ENCODE measurements around the gene LMO7. TPM values are rescaled to one million over a fixed set of nuclear protein-coding genes. Genes with fewer than 3 reads are reported as not detected.

Gene LMO7
- total and polyA plus RNA-seq, 2 of the 8 experiments (the other 6 are each of a cell fraction or from before 2014, with no cell fraction given): 8.1 to 28.3 TPM

DNA sequence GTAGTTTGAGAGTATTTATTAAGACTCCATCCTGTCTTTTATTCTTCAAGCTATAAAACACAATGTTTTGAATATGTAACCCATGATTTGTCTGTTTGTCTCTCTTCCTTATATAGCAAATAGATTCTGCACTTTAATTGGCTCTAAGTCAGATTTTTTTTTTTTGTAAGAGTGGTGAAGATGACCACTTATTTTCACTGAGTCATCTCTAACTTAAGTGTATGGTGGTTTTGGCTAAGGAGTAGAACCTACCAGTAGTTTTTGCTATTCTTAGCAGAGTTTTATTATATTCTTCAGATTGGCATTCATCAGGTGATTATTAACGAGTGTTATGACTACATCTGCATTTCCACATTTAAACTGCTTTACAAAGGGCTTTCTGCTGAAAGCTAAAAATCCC, 194.7 kb downstream of the LMO7 start:
- H2BK120ac ChIP-seq (replicated peaks; ENCODE audit: low read depth, low read length): no peak overlapping the region
- H3K79me2 ChIP-seq (ENCODE audit: control insufficient read depth in 1 of 2, insufficient read depth in 2 of 2, low read length in 2 of 2): no peaks in the 10 kb centered on the region
- H3K18ac ChIP-seq (ENCODE audit: extremely low read depth, low read length): no peak overlapping the region
- H2AFZ ChIP-seq (ENCODE audit: low read length): no peak overlapping the region
- H3K23me2 ChIP-seq (ENCODE audit: low read depth, low read length): no peaks in the 10 kb centered on the region
- no peaks in the 10 kb centered on the region for H3K27me3 ChIP-seq (replicated peaks in 1 of 4; ENCODE audit: control insufficient read depth in 3 of 4, extremely low read depth in 1 of 4, insufficient read depth in 3 of 4, low read length in 3 of 4)
- no peak overlapping the region for H3K14ac ChIP-seq (ENCODE audit: insufficient read length)
- H3K36me3 ChIP-seq (ENCODE audit: control insufficient read depth in 2 of 4, insufficient read depth in 4 of 4, low read length in 3 of 4): 0 out of 8 replicates have a peak, but pooled peaks cover 0 to 5% (median 0%) of the 10 kb centered on the region in 4 experiments
- no peak overlapping the region for H2BK15ac ChIP-seq (ENCODE audit: low read length)
- H2BK20ac ChIP-seq (ENCODE audit: low read length): no peak overlapping the region
- H3K27ac ChIP-seq (ENCODE audit: low read depth, low read length): no peak overlapping the region
- no peak overlapping the region for H2AK5ac ChIP-seq (ENCODE audit: low read depth, low read length)
- no peak overlapping the region for H2BK5ac ChIP-seq (ENCODE audit: low read depth, low read length)
- no peak overlapping the region for H3K9ac ChIP-seq (replicated peaks in 1 of 4; ENCODE audit: extremely low read depth in 1 of 4, low read depth in 3 of 4, low read length in 3 of 4)
- WGBS, 2 experiments (ENCODE audit: extremely low coverage in 1 of 2, insufficient coverage in 1 of 2, insufficient read length in 1 of 2, insufficient replicate concordance in 2 of 2, low coverage in 1 of 2, low lambda C conversion rate in 2 of 2, missing lambda C conversion rate in 1 of 2): 100% methylated on average over 1 of the region's 1 CpG; no CpG with 5 or more reads in 1 of the 2 experiments
- peaks cover 0 to 4% of the 10 kb centered on the region in 2 experiments; a peak in 2 of 4 replicates for H3K9me3 ChIP-seq (ENCODE audit: insufficient read depth in 2 of 2, low read depth in 1 of 2, low read length in 1 of 2)
- no peak for TF ChIP-seq MAFK (IDR thresholded peaks at IDR 0.05; ENCODE audit: low read depth, low read length)
- TF ChIP-seq SRF (IDR thresholded peaks at IDR 0.05; ENCODE audit: low read depth, low read length): no peak
- no peak for TF ChIP-seq RFX5 (IDR thresholded peaks at IDR 0.05; ENCODE audit: borderline replicate concordance, low read depth, low read length)
- TF ChIP-seq EP300 (IDR thresholded peaks at IDR 0.05; ENCODE audit: borderline replicate concordance in 1 of 2, low read depth in 2 of 2, low read length in 2 of 2): no peak
- TF ChIP-seq, protein P1, sequence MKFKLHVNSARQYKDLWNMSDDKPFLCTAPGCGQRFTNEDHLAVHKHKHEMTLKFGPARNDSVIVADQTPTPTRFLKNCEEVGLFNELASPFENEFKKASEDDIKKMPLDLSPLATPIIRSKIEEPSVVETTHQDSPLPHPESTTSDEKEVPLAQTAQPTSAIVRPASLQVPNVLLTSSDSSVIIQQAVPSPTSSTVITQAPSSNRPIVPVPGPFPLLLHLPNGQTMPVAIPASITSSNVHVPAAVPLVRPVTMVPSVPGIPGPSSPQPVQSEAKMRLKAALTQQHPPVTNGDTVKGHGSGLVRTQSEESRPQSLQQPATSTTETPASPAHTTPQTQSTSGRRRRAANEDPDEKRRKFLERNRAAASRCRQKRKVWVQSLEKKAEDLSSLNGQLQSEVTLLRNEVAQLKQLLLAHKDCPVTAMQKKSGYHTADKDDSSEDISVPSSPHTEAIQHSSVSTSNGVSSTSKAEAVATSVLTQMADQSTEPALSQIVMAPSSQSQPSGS (IDR thresholded peaks at IDR 0.05; ENCODE audit: low read length): no peak
- TF ChIP-seq CBX8 (IDR thresholded peaks at IDR 0.05; ENCODE audit: borderline replicate concordance, low read depth, low read length): no peak
- TF ChIP-seq BACH1 (IDR thresholded peaks at IDR 0.05; ENCODE audit: low read length): no peak
- TF ChIP-seq POLR2AphosphoS5 (IDR thresholded peaks at IDR 0.05; ENCODE audit: low read depth, low read length): no peak
- no peak for TF ChIP-seq KDM1A (IDR thresholded peaks at IDR 0.05; ENCODE audit: borderline replicate concordance, low read length)
- TF ChIP-seq PHF8 (conservative IDR thresholded peaks at IDR 0.05; ENCODE audit: low read depth, low read length): no peak
- TF ChIP-seq HDAC6 (IDR thresholded peaks at IDR 0.05; ENCODE audit: low read depth, low read length): no peak
- TF ChIP-seq SP2 (IDR thresholded peaks at IDR 0.05; ENCODE audit: low read length): no peak
- no peak overlapping the region for H3K4me3 ChIP-seq (ENCODE audit: extremely low read depth in 1 of 4, insufficient read depth in 2 of 4, low read depth in 3 of 4, low read length in 4 of 4)
- CTCF ChIA-PET (ENCODE audit: partially characterized antibody): interaction anchor here (0.7 to 1.8 kb wide), 2 partner anchors 135 to 1872 kb away, joined by 3 to 5 read pairs; no protein-coding TSS in a partner anchor
- no peak overlapping the region for H4K8ac ChIP-seq (ENCODE audit: extremely low read depth, insufficient read depth, low read length)
- no peaks in the 10 kb centered on the region for H4K20me1 ChIP-seq (replicated peaks in 1 of 2; ENCODE audit: control insufficient read depth in 1 of 2, insufficient read depth in 2 of 2, low read length in 2 of 2)
- no peak overlapping the region for H2BK12ac ChIP-seq (ENCODE audit: low read depth, low read length)
- no peak for FAIRE-seq
- no peak overlapping the region for H3K4ac ChIP-seq (replicated peaks; ENCODE audit: insufficient read length, low read depth, low read length)
- H4K91ac ChIP-seq (replicated peaks; ENCODE audit: insufficient read length, low read length): no peak overlapping the region
- H3K79me1 ChIP-seq (ENCODE audit: low read depth, low read length): no peaks in the 10 kb centered on the region
- H4K5ac ChIP-seq (ENCODE audit: insufficient read length, low read depth, low read length): no peak overlapping the region
- no peak overlapping the region for H3K23ac ChIP-seq (ENCODE audit: insufficient read length)
- no peak overlapping the region for H3K4me2 ChIP-seq (ENCODE audit: insufficient read depth in 1 of 2, low read depth in 2 of 2, low read length in 2 of 2)
- no peak overlapping the region for H3K56ac ChIP-seq (replicated peaks; ENCODE audit: insufficient read length, low read depth, low read length)
- no peak for DNase-seq (ENCODE audit: low read depth in 1 of 2, low spot score in 2 of 2)
- peaks cover 0 to 3% (median 0%) of the 10 kb centered on the region in 4 experiments; a peak in 2 of 7 replicates for H3K4me1 ChIP-seq (replicated peaks in 1 of 4; ENCODE audit: control insufficient read depth in 3 of 4, insufficient read depth in 4 of 4, low read length in 3 of 4)
- POLR2A ChIA-PET (ENCODE audit: partially characterized antibody): no interaction called here
